ENCODE data around the gene PZP. TPM values are rescaled to one million over a fixed set of nuclear protein-coding genes. Genes with fewer than 3 reads are reported as not detected.

The PZP gene
- total RNA-seq, 1 donor from 2014 or later, result not detected

DNA sequence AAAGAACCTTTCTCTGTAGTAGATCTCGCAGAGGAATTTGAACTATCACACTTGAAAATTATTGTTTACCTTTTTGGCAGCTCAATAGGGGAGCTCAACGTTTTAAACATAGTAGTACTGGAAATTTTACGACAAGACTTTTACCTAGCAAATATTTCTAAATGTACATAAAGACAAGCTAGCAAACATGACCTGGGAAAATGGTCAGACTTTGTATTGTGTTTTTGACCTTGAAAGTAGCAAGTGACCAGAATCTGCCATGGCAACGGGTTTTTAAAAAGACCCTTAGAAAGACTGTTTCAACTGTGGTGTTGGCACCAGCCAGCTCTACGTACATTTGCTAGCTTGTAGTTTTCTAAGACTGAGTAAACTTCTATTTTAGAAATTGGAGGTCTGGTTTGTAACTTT lies 72.3 kb downstream of the PZP start:
- peaks cover 4% of the 10 kb centered on the region for H3K4me1 Mint-ChIP-seq (ENCODE audit: low read depth, unreplicated experiment)
- no peaks in the 10 kb centered on the region for H3K27me3 ChIP-seq (ENCODE audit: insufficient read depth, low read length)
- H3K27ac Mint-ChIP-seq (ENCODE audit: unreplicated experiment), result no peak overlapping the region
- H3K27ac ChIP-seq (ENCODE audit: low read depth, low read length), result no peak overlapping the region
- no peak overlapping the region for H3K9ac ChIP-seq (ENCODE audit: low read length)
- H3K9me3 Mint-ChIP-seq (ENCODE audit: unreplicated experiment), result peaks cover 3% of the 10 kb centered on the region
- no peaks in the 10 kb centered on the region for H4K20me1 ChIP-seq (ENCODE audit: insufficient read depth, low read length)
- no peaks in the 10 kb centered on the region for H3K27me3 Mint-ChIP-seq (ENCODE audit: low read depth, unreplicated experiment)
- no peaks in the 10 kb centered on the region for H3K9me3 ChIP-seq (ENCODE audit: insufficient read depth, low read depth, low read length)
- no peaks in the 10 kb centered on the region for H3K4me1 ChIP-seq (ENCODE audit: insufficient read depth, low read length)
- H3K4me3 Mint-ChIP-seq (ENCODE audit: unreplicated experiment), result no peak overlapping the region
- FAIRE-seq (no peak), DNase-seq (ENCODE audit: low read depth) (no peak)
- no peak overlapping the region for H2AFZ ChIP-seq (ENCODE audit: low read depth, low read length)
- H3K79me2 ChIP-seq (ENCODE audit: insufficient read depth, low read length), result no peaks in the 10 kb centered on the region
- TF ChIP-seq, protein P1, sequence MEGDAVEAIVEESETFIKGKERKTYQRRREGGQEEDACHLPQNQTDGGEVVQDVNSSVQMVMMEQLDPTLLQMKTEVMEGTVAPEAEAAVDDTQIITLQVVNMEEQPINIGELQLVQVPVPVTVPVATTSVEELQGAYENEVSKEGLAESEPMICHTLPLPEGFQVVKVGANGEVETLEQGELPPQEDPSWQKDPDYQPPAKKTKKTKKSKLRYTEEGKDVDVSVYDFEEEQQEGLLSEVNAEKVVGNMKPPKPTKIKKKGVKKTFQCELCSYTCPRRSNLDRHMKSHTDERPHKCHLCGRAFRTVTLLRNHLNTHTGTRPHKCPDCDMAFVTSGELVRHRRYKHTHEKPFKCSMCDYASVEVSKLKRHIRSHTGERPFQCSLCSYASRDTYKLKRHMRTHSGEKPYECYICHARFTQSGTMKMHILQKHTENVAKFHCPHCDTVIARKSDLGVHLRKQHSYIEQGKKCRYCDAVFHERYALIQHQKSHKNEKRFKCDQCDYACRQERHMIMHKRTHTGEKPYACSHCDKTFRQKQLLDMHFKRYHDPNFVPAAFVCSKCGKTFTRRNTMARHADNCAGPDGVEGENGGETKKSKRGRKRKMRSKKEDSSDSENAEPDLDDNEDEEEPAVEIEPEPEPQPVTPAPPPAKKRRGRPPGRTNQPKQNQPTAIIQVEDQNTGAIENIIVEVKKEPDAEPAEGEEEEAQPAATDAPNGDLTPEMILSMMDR (IDR thresholded peaks at IDR 0.05; ENCODE audit: insufficient read depth, low read depth, low read length), result no peak
- no peak for TF ChIP-seq EZH2 (IDR thresholded peaks at IDR 0.05; ENCODE audit: insufficient read depth, low read length)
- H3K4me3 ChIP-seq (ENCODE audit: insufficient read depth, low read depth, low read length), result no peak overlapping the region
- H3K4me2 ChIP-seq (ENCODE audit: low read length), result no peak overlapping the region
- H3K36me3 ChIP-seq (ENCODE audit: insufficient read depth, low read length), result no peaks in the 10 kb centered on the region
- no peaks in the 10 kb centered on the region for H3K36me3 Mint-ChIP-seq (ENCODE audit: low read depth, unreplicated experiment)

DNA sequence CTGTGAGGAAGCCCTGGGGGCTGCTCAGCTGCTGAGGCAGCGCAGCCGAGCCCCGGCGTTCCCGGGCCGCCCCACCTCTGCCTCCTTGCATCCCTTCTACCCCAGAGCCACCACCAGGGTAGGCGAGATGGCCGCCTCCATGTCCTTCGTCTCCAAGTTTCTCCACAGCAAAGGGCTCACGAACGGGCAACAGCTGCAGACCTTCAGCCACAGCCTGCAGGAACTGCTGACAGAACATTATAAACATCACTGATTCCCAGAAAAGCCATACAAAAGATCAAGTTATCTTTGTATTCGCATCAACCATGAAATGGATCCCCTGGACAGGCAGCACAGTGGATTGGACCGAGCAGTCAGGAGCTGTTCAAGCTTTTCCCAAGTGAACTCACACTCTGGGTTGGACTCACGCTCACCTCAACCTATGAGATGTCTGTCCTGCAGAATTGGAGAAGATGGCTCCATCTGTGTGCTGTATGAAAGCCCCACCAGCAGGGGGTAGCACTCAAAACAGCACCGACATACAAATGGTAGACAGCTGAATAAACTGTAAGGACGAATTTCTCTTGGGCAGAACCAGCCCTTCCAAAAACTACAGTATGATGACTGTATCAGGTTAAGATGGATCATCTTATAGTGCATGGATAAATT lies 73.1 kb downstream of the PZP start:
- TF ChIP-seq EZH2 (IDR thresholded peaks at IDR 0.05; ENCODE audit: insufficient read depth, low read length), result no peak
- TF ChIP-seq, protein P1 (IDR thresholded peaks at IDR 0.05; ENCODE audit: insufficient read depth, low read depth, low read length), result no peak
- FAIRE-seq (no peak), DNase-seq (ENCODE audit: low read depth) (no peak)
- no peak overlapping the region for H3K4me3 Mint-ChIP-seq (ENCODE audit: unreplicated experiment)
- H3K4me3 ChIP-seq (ENCODE audit: insufficient read depth, low read depth, low read length), result no peak overlapping the region
- no peak overlapping the region for H2AFZ ChIP-seq (ENCODE audit: low read depth, low read length)
- no peaks in the 10 kb centered on the region for H3K36me3 ChIP-seq (ENCODE audit: insufficient read depth, low read length)
- H3K9ac ChIP-seq (ENCODE audit: low read length), result no peak overlapping the region
- H3K4me1 ChIP-seq (ENCODE audit: insufficient read depth, low read length), result no peaks in the 10 kb centered on the region
- peaks cover 3% of the 10 kb centered on the region for H3K9me3 Mint-ChIP-seq (ENCODE audit: unreplicated experiment)
- H3K27ac ChIP-seq (ENCODE audit: low read depth, low read length), result no peak overlapping the region
- H3K36me3 Mint-ChIP-seq (ENCODE audit: low read depth, unreplicated experiment), result no peaks in the 10 kb centered on the region
- H3K9me3 ChIP-seq (ENCODE audit: insufficient read depth, low read depth, low read length), result no peaks in the 10 kb centered on the region
- H3K4me2 ChIP-seq (ENCODE audit: low read length), result no peak overlapping the region
- no peaks in the 10 kb centered on the region for H3K79me2 ChIP-seq (ENCODE audit: insufficient read depth, low read length)
- H3K4me1 Mint-ChIP-seq (ENCODE audit: low read depth, unreplicated experiment), result peaks cover 4% of the 10 kb centered on the region
- no peaks in the 10 kb centered on the region for H3K27me3 ChIP-seq (ENCODE audit: insufficient read depth, low read length)
- no peak overlapping the region for H3K27ac Mint-ChIP-seq (ENCODE audit: unreplicated experiment)
- no peaks in the 10 kb centered on the region for H3K27me3 Mint-ChIP-seq (ENCODE audit: low read depth, unreplicated experiment)
- H4K20me1 ChIP-seq (ENCODE audit: insufficient read depth, low read length), result no peaks in the 10 kb centered on the region

DNA sequence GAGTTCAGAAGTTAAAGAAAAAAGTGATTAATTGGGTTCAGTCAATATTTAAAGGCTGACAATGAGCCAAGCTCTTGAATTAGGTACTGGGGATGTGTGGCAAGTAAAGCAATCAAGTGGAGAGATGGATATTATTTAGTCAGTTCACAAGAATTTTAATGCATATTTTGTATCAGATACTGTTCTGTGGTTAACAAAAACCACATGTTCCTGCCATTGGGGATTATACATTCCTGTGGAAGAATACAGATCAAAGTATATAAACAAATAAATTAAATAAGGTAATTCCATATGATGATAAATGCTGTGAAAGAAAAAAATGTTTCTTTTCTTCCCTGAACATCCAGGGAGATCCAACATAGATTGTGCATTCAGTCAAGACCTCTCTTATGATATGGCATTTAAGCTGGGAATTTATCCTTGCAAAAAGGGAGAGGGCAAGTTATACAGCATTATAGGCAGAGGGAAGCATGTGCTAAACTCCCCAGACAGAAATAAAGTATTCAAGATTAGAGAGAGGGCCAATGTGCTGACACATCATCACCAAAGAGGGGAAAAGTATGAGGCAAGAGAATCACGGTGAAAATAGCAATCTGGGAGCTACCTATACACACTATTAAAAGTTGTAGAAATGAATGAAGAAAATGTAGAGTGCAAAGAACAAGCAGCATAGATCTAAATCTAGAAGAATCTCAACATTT lies 74.8 kb downstream of the PZP start:
- Histone ChIP-seq H3K4me1 (ENCODE audit: insufficient read depth, low read length) (no peaks in the 10 kb centered on the region), H4K20me1 (ENCODE audit: insufficient read depth, low read length) (no peaks in the 10 kb centered on the region), H3K36me3 (ENCODE audit: insufficient read depth, low read length) (no peaks in the 10 kb centered on the region), H3K27ac (ENCODE audit: low read depth, low read length) (no peak overlapping the region), H3K4me3 (ENCODE audit: insufficient read depth, low read depth, low read length) (no peak overlapping the region), H2AFZ (ENCODE audit: low read depth, low read length) (no peak overlapping the region), H3K4me2 (ENCODE audit: low read length) (no peak overlapping the region), H3K27me3 (ENCODE audit: insufficient read depth, low read length) (no peaks in the 10 kb centered on the region), H3K9me3 (ENCODE audit: insufficient read depth, low read depth, low read length) (no peaks in the 10 kb centered on the region), H3K9ac (ENCODE audit: low read length) (no peak overlapping the region), H3K79me2 (ENCODE audit: insufficient read depth, low read length) (no peaks in the 10 kb centered on the region)
- TF ChIP-seq, protein P1 (IDR thresholded peaks at IDR 0.05; ENCODE audit: insufficient read depth, low read depth, low read length), result no peak
- TF ChIP-seq EZH2 (IDR thresholded peaks at IDR 0.05; ENCODE audit: insufficient read depth, low read length), result no peak
- DNase-seq (ENCODE audit: low read depth) (no peak), FAIRE-seq (no peak)
- Mint-ChIP-seq H3K9me3 (ENCODE audit: unreplicated experiment) (peaks cover 3% of the 10 kb centered on the region), H3K27ac (ENCODE audit: unreplicated experiment) (peak overlapping the region; percentile 16), H3K4me3 (ENCODE audit: unreplicated experiment) (no peak overlapping the region), H3K27me3 (ENCODE audit: low read depth, unreplicated experiment) (no peaks in the 10 kb centered on the region), H3K36me3 (ENCODE audit: low read depth, unreplicated experiment) (no peaks in the 10 kb centered on the region), H3K4me1 (ENCODE audit: low read depth, unreplicated experiment) (no peaks in the 10 kb centered on the region)

Data from astrocyte (in vitro differentiated cells and primary cell).